HG02763 (cell line): ENCODE measurements around the gene KCNG2.
"Not testable (repeated sequence)": the region's sequence is repeated elsewhere in the genome, so short reads cannot be mapped to it uniquely, and the experiment has no call there.

Source experiments
- ATAC-seq: cut with Tn5 transposase; IDR thresholded peaks from one replicate; pipeline ENCODE4 v1.9.1; 2021; ENCODE audit warnings: mild to moderate bottlenecking, moderate library complexity; ENCODE audit not compliant: unreplicated experiment

KCNG2 gene

GRCh38 chr18:79797518-79798345 lies at the start of gene KCNG2:
KCNG2 (plus strand) TSS chr18:79797938; CDS start chr18:79863668, 65,730 bp downstream.
- ATAC-seq: no peak

- no peak for ATAC-seq
Observed at GRCh38 chr18:79748321-79749180, 49.2 kb upstream of the KCNG2 start.

- no peak for ATAC-seq
Observed at GRCh38 chr18:79749251-79750191, 48.2 kb upstream of the KCNG2 start.

- ATAC-seq: no peak
Observed at GRCh38 chr18:79750980-79751571, 46.7 kb upstream of the KCNG2 start.

GRCh38 chr18:79751918-79752578 lies 45.7 kb upstream of the KCNG2 start:
- ATAC-seq: not testable (repeated sequence)

- ATAC-seq: not testable (repeated sequence)
Observed at GRCh38 chr18:79752946-79753345, 44.8 kb upstream of the KCNG2 start.

GRCh38 chr18:79753391-79753851 lies 44.3 kb upstream of the KCNG2 start:
- ATAC-seq: no peak

- ATAC-seq: no peak
Observed at GRCh38 chr18:79754022-79754761, 43.5 kb upstream of the KCNG2 start.

- no peak for ATAC-seq
Observed at GRCh38 chr18:79754831-79755351, 42.8 kb upstream of the KCNG2 start.

GRCh38 chr18:79755496-79756142 lies 42.1 kb upstream of the KCNG2 start:
- no peak for ATAC-seq

- no peak for ATAC-seq
Observed at GRCh38 chr18:79756143-79756500, 41.6 kb upstream of the KCNG2 start.

GRCh38 chr18:79756826-79757225 lies 40.9 kb upstream of the KCNG2 start:
- ATAC-seq: no peak

- no peak for ATAC-seq
Observed at GRCh38 chr18:79760348-79760747, 37.4 kb upstream of the KCNG2 start.

GRCh38 chr18:79760881-79761280 lies 36.9 kb upstream of the KCNG2 start:
- ATAC-seq: no peak

- ATAC-seq: no peak
Observed at GRCh38 chr18:79763407-79763806, 34.3 kb upstream of the KCNG2 start.

- ATAC-seq: no peak
Observed at GRCh38 chr18:79764131-79764530, 33.6 kb upstream of the KCNG2 start.

GRCh38 chr18:79765491-79766245 lies 32.1 kb upstream of the KCNG2 start:
- ATAC-seq: no peak

- no peak for ATAC-seq
Observed at GRCh38 chr18:79766308-79766707, 31.4 kb upstream of the KCNG2 start.
